Urothelium cell line (cell line): Measurements from ENCODE around the gene CASZ1.

Experiments used
- DNase-seq: peaks from one replicate; pipeline ENCODE4 v3.0.0; 2011; ENCODE audit warnings: low spot score, mixed read lengths
- FAIRE-seq: peaks from 2 replicates; lab custom pipeline; 2011; peaks lifted over from hg19 to GRCh38; lab: Jason Lieb, UNC

CASZ1 gene

GRCh38 chr1:10733474-10734366 lies 62.7 kb downstream of the CASZ1 start:
- FAIRE-seq (no peak), DNase-seq (no peak)

GRCh38 chr1:10730985-10731384 lies 65.5 kb downstream of the CASZ1 start:
- DNase-seq: peak; percentile 82
- no peak for FAIRE-seq

GRCh38 chr1:10728595-10729410 lies 67.6 kb downstream of the CASZ1 start:
- DNase-seq (no peak), FAIRE-seq (no peak)

- FAIRE-seq: peak; percentile 88
- DNase-seq: no peak
Observed at GRCh38 chr1:10727751-10728232, 68.7 kb downstream of the CASZ1 start.

GRCh38 chr1:10726355-10726754 lies 70.1 kb downstream of the CASZ1 start:
- DNase-seq (no peak), FAIRE-seq (no peak)

GRCh38 chr1:10724948-10725847 lies 71.2 kb downstream of the CASZ1 start:
- DNase-seq (no peak), FAIRE-seq (no peak)

GRCh38 chr1:10724511-10724910 lies 71.9 kb downstream of the CASZ1 start:
- FAIRE-seq: no peak

GRCh38 chr1:10724052-10724494 lies 72.4 kb downstream of the CASZ1 start:
- FAIRE-seq (no peak), DNase-seq (peak; percentile 89)

More at GRCh38 chr1:10724511-10724910, 71.9 kb downstream of the CASZ1 start:
- no peak for DNase-seq

GRCh38 chr1:10723317-10723716 lies 73.1 kb downstream of the CASZ1 start:
- DNase-seq: no peak

GRCh38 chr1:10722803-10723202 lies 73.6 kb downstream of the CASZ1 start:
- FAIRE-seq (no peak), DNase-seq (no peak)

More at GRCh38 chr1:10723317-10723716, 73.1 kb downstream of the CASZ1 start:
- FAIRE-seq: peak; percentile 20

GRCh38 chr1:10721381-10722321 lies 74.8 kb downstream of the CASZ1 start:
- no peak for FAIRE-seq
- no peak for DNase-seq

GRCh38 chr1:10720635-10721034 lies 75.8 kb downstream of the CASZ1 start:
- DNase-seq (no peak), FAIRE-seq (no peak)

GRCh38 chr1:10718083-10718415 lies 78.4 kb downstream of the CASZ1 start:
- FAIRE-seq (no peak), DNase-seq (no peak)

- DNase-seq (no peak), FAIRE-seq (no peak)
Observed at GRCh38 chr1:10717296-10718082, 79.0 kb downstream of the CASZ1 start.

GRCh38 chr1:10716840-10717239 lies 79.6 kb downstream of the CASZ1 start:
- FAIRE-seq (no peak), DNase-seq (no peak)

GRCh38 chr1:10714337-10715114 lies 81.9 kb downstream of the CASZ1 start:
- DNase-seq (no peak), FAIRE-seq (no peak)

- FAIRE-seq (no peak), DNase-seq (no peak)
Observed at GRCh38 chr1:10713614-10714013, 82.8 kb downstream of the CASZ1 start.
